Renal pelvis (tissue), 4 donors: ENCODE data around the gene PLEKHA6. TPM values are rescaled to one million over a fixed set of nuclear protein-coding genes. Genes with fewer than 3 reads are reported as not detected.
A peak's percentile ranks its signal among the peaks of the same experiment; 100 is the strongest.

Experiments used
- DNase-seq: peaks from one replicate; pipeline ENCODE4 v3.0.0-alpha.2; 2013
- polyA plus RNA-seq, 3 donors: library from polyadenylated mRNA; unstranded; fragments of 120-200 nt; gene quantifications; one replicate each; pipeline ENCODE4 v1.2.1, GENCODE V29; 2013; ENCODE audit not compliant: insufficient read length in 3 of 3

PLEKHA6 gene
- polyA plus RNA-seq, 3 donors = 50.3 to 61.9 (median 55.8) TPM

- DNase-seq = no peak
These were observed 25.1 kb upstream of the PLEKHA6 start for GRCh38 chr1:204384636-204385352.

- DNase-seq = no peak
These were observed 23.6 kb upstream of the PLEKHA6 start for GRCh38 chr1:204383163-204383904.

- no peak for DNase-seq
These were observed 23.0 kb upstream of the PLEKHA6 start for GRCh38 chr1:204382714-204383083.

GRCh38 chr1:204380293-204380831 lies 20.6 kb upstream of the PLEKHA6 start:
- DNase-seq = no peak

GRCh38 chr1:204377800-204378668 lies 18.3 kb upstream of the PLEKHA6 start:
- DNase-seq = peak; percentile 50

- DNase-seq = no peak
These were observed 17.4 kb upstream of the PLEKHA6 start for GRCh38 chr1:204376919-204377799.

GRCh38 chr1:204376465-204376864 lies 16.7 kb upstream of the PLEKHA6 start:
- no peak for DNase-seq

GRCh38 chr1:204373911-204374310 lies 14.2 kb upstream of the PLEKHA6 start:
- no peak for DNase-seq

- no peak for DNase-seq
These were observed 10.4 kb upstream of the PLEKHA6 start for GRCh38 chr1:204370176-204370575.

- no peak for DNase-seq
These were observed 9.4 kb upstream of the PLEKHA6 start for GRCh38 chr1:204368996-204369726.

GRCh38 chr1:204367956-204368355 lies 8.2 kb upstream of the PLEKHA6 start:
- DNase-seq = no peak

GRCh38 chr1:204367193-204367858 lies 7.6 kb upstream of the PLEKHA6 start:
- no peak for DNase-seq

- no peak for DNase-seq
These were observed 7.0 kb upstream of the PLEKHA6 start for GRCh38 chr1:204366759-204367158.

GRCh38 chr1:204363335-204364114 lies 3.8 kb upstream of the PLEKHA6 start:
- DNase-seq = no peak

GRCh38 chr1:204362984-204363334 lies 3.2 kb upstream of the PLEKHA6 start:
- DNase-seq = no peak

- DNase-seq = no peak
These were observed 2.1 kb upstream of the PLEKHA6 start for GRCh38 chr1:204361781-204362180.

- no peak for DNase-seq
These were observed 1.6 kb upstream of the PLEKHA6 start for GRCh38 chr1:204361341-204361771.

GRCh38 chr1:204360314-204360713 lies 585 bp upstream of the PLEKHA6 start:
- DNase-seq = no peak

- no peak for DNase-seq
These were observed 627 bp downstream of the PLEKHA6 start for GRCh38 chr1:204359131-204359473.
